ENCODE data around the gene AP4E1. TPM values are rescaled to one million over a fixed set of nuclear protein-coding genes. Genes with fewer than 3 reads are reported as not detected.
A peak's percentile ranks its signal among the peaks of the same experiment; 100 is the strongest.
"Not testable (repeated sequence)": the region's sequence is repeated elsewhere in the genome, so short reads cannot be mapped to it uniquely, and the experiment has no call there.

Gene AP4E1
- total RNA-seq, 1 donor = 26.3 TPM

GRCh38 chr15:50939911-50940310 is 31.4 kb downstream of the AP4E1 start:
- no peak for TF ChIP-seq CTCF (IDR thresholded peaks at IDR 0.05; ENCODE audit: insufficient read depth, low read depth, low read length)
- DNase-seq (ENCODE audit: low read depth) = peak; percentile 56
- H3K4me3 ChIP-seq (ENCODE audit: low read depth, low read length) = no peak overlapping the region

- no peak for TF ChIP-seq CTCF (IDR thresholded peaks at IDR 0.05; ENCODE audit: insufficient read depth, low read depth, low read length)
- peak; percentile 21 for DNase-seq (ENCODE audit: low read depth)
- H3K4me3 ChIP-seq (ENCODE audit: low read depth, low read length) = no peak overlapping the region
Observed at GRCh38 chr15:50940506-50940905, 32.0 kb downstream of the AP4E1 start.

GRCh38 chr15:50943638-50944037 is 35.2 kb downstream of the AP4E1 start:
- TF ChIP-seq CTCF (IDR thresholded peaks at IDR 0.05; ENCODE audit: insufficient read depth, low read depth, low read length) = no peak
- H3K4me3 ChIP-seq (ENCODE audit: low read depth, low read length) = no peak overlapping the region
- peak; percentile 31 for DNase-seq (ENCODE audit: low read depth)

GRCh38 chr15:50944672-50945071 is 36.2 kb downstream of the AP4E1 start:
- DNase-seq (ENCODE audit: low read depth) = no peak
- TF ChIP-seq CTCF (IDR thresholded peaks at IDR 0.05; ENCODE audit: insufficient read depth, low read depth, low read length) = no peak
- no peak overlapping the region for H3K4me3 ChIP-seq (ENCODE audit: low read depth, low read length)

GRCh38 chr15:50945725-50946124 is 37.2 kb downstream of the AP4E1 start:
- TF ChIP-seq CTCF (IDR thresholded peaks at IDR 0.05; ENCODE audit: insufficient read depth, low read depth, low read length) = no peak
- H3K4me3 ChIP-seq (ENCODE audit: low read depth, low read length) = no peak overlapping the region
- no peak for DNase-seq (ENCODE audit: low read depth)

- not testable (repeated sequence) for H3K4me3 ChIP-seq (ENCODE audit: low read depth, low read length); DNase-seq (ENCODE audit: low read depth)
Observed at GRCh38 chr15:50950745-50951144, 42.3 kb downstream of the AP4E1 start.

GRCh38 chr15:50953302-50953701 is 44.8 kb downstream of the AP4E1 start:
- no peak for TF ChIP-seq CTCF (IDR thresholded peaks at IDR 0.05; ENCODE audit: insufficient read depth, low read depth, low read length)
- peak; percentile 60 for DNase-seq (ENCODE audit: low read depth)
- no peak overlapping the region for H3K4me3 ChIP-seq (ENCODE audit: low read depth, low read length)

GRCh38 chr15:50954837-50955236 is 46.4 kb downstream of the AP4E1 start:
- not testable (repeated sequence) for DNase-seq (ENCODE audit: low read depth); H3K4me3 ChIP-seq (ENCODE audit: low read depth, low read length)

All from fibroblast of villous mesenchyme (primary cell).